ENCODE results near the gene SDC3. TPM values are rescaled to one million over a fixed set of nuclear protein-coding genes. Genes with fewer than 3 reads are reported as not detected.

Gene SDC3
- total and polyA plus RNA-seq, 2 of the 8 experiments (the other 6 are each of a cell fraction or from before 2014, with no cell fraction given), result 7.0 to 27.0 TPM

- 92% methylated on average over 5 of the region's 5 CpGs; no CpG with 5 or more reads in 1 of the 2 experiments for WGBS, 2 experiments (ENCODE audit: extremely low coverage in 1 of 2, insufficient coverage in 1 of 2, insufficient read length in 1 of 2, insufficient replicate concordance in 2 of 2, low coverage in 1 of 2, low lambda C conversion rate in 2 of 2, missing lambda C conversion rate in 1 of 2)
- CTCF ChIA-PET (ENCODE audit: partially characterized antibody), result no interaction called here
These were observed 56.5 kb downstream of the SDC3 start for GRCh38 chr1:30852026-30852425.

More at GRCh38 chr1:30852026-30852425, 56.5 kb downstream of the SDC3 start:
- H2AK5ac ChIP-seq (ENCODE audit: low read depth, low read length), result no peak overlapping the region
- no peak overlapping the region for H3K4me2 ChIP-seq (ENCODE audit: insufficient read depth in 1 of 2, low read depth in 2 of 2, low read length in 2 of 2)
- TF ChIP-seq JUND (IDR thresholded peaks at IDR 0.05; ENCODE audit: low read length) (no peak), TAF7 (optimal IDR thresholded peaks at IDR 0.05; ENCODE audit: borderline replicate concordance, low read depth, low read length) (no peak), TBP (IDR thresholded peaks at IDR 0.05; ENCODE audit: low read depth, low read length) (no peak), SUZ12 (IDR thresholded peaks at IDR 0.05; ENCODE audit: low read length) (no peak), CBX8 (IDR thresholded peaks at IDR 0.05; ENCODE audit: borderline replicate concordance, low read depth, low read length) (no peak), SRF (IDR thresholded peaks at IDR 0.05; ENCODE audit: low read depth, low read length) (no peak), EZH2 (IDR thresholded peaks at IDR 0.05; ENCODE audit: low read depth, low read length, severe bottlenecking) (no peak)
- no peak overlapping the region for H3K27ac ChIP-seq (ENCODE audit: low read depth, low read length)
- H3K23ac ChIP-seq (ENCODE audit: insufficient read length), result no peak overlapping the region
- no peak overlapping the region; the same call in 1 of the 2 replicates for H4K8ac ChIP-seq (ENCODE audit: extremely low read depth, insufficient read depth, low read length)
- no peak overlapping the region for H3K9ac ChIP-seq (replicated peaks in 1 of 4; ENCODE audit: extremely low read depth in 1 of 4, low read depth in 3 of 4, low read length in 3 of 4)
- H3K23me2 ChIP-seq (ENCODE audit: low read depth, low read length), result no peaks in the 10 kb centered on the region; the same call in 1 of the 2 replicates
- FAIRE-seq (no peak), DNase-seq (ENCODE audit: low read depth in 1 of 2, low spot score in 2 of 2) (no peak)
- no peaks in the 10 kb centered on the region for H3K27me3 ChIP-seq (replicated peaks in 1 of 4; ENCODE audit: control insufficient read depth in 3 of 4, extremely low read depth in 1 of 4, insufficient read depth in 3 of 4, low read length in 3 of 4)
- no peaks in the 10 kb centered on the region for H3K36me3 ChIP-seq (ENCODE audit: control insufficient read depth in 2 of 4, insufficient read depth in 4 of 4, low read length in 3 of 4)
- no peak overlapping the region for H2BK120ac ChIP-seq (replicated peaks; ENCODE audit: low read depth, low read length)
- no peak overlapping the region for H2BK15ac ChIP-seq (ENCODE audit: low read length)
- H2BK5ac ChIP-seq (ENCODE audit: low read depth, low read length), result no peak overlapping the region
- H2BK12ac ChIP-seq (ENCODE audit: low read depth, low read length), result no peak overlapping the region
- no peak overlapping the region for H2BK20ac ChIP-seq (ENCODE audit: low read length)
- no peaks in the 10 kb centered on the region for H3K9me3 ChIP-seq (ENCODE audit: insufficient read depth in 2 of 2, low read depth in 1 of 2, low read length in 1 of 2)
- H2AFZ ChIP-seq (ENCODE audit: low read length), result no peak overlapping the region
- H3K14ac ChIP-seq (ENCODE audit: insufficient read length), result no peak overlapping the region
- no peak overlapping the region for H4K91ac ChIP-seq (replicated peaks; ENCODE audit: insufficient read length, low read length)
- H3K18ac ChIP-seq (ENCODE audit: extremely low read depth, low read length), result no peak overlapping the region
- no peaks in the 10 kb centered on the region for H4K20me1 ChIP-seq (replicated peaks in 1 of 2; ENCODE audit: control insufficient read depth in 1 of 2, insufficient read depth in 2 of 2, low read length in 2 of 2)
- H3K4me3 ChIP-seq (ENCODE audit: extremely low read depth in 1 of 4, insufficient read depth in 2 of 4, low read depth in 3 of 4, low read length in 4 of 4), result no peak overlapping the region
- H3K4ac ChIP-seq (replicated peaks; ENCODE audit: insufficient read length, low read depth, low read length), result no peak overlapping the region
- H3K4me1 ChIP-seq (replicated peaks in 1 of 4; ENCODE audit: control insufficient read depth in 3 of 4, insufficient read depth in 4 of 4, low read length in 3 of 4), result peaks cover 18 to 33% (median 25%) of the 10 kb centered on the region in 4 experiments
- no peaks in the 10 kb centered on the region for H3K79me1 ChIP-seq (ENCODE audit: low read depth, low read length)
- H3K79me2 ChIP-seq (ENCODE audit: control insufficient read depth in 1 of 2, insufficient read depth in 2 of 2, low read length in 2 of 2), result no peaks in the 10 kb centered on the region
- H4K5ac ChIP-seq (ENCODE audit: insufficient read length, low read depth, low read length), result no peak overlapping the region
- POLR2A ChIA-PET (ENCODE audit: partially characterized antibody), result no interaction called here
- no peak overlapping the region for H3K56ac ChIP-seq (replicated peaks; ENCODE audit: insufficient read length, low read depth, low read length)
